ENCODE data around the gene ACADVL.
"Not testable (repeated sequence)": the region's sequence is repeated elsewhere in the genome, so short reads cannot be mapped to it uniquely, and the experiment has no call there.

ACADVL gene

DNA sequence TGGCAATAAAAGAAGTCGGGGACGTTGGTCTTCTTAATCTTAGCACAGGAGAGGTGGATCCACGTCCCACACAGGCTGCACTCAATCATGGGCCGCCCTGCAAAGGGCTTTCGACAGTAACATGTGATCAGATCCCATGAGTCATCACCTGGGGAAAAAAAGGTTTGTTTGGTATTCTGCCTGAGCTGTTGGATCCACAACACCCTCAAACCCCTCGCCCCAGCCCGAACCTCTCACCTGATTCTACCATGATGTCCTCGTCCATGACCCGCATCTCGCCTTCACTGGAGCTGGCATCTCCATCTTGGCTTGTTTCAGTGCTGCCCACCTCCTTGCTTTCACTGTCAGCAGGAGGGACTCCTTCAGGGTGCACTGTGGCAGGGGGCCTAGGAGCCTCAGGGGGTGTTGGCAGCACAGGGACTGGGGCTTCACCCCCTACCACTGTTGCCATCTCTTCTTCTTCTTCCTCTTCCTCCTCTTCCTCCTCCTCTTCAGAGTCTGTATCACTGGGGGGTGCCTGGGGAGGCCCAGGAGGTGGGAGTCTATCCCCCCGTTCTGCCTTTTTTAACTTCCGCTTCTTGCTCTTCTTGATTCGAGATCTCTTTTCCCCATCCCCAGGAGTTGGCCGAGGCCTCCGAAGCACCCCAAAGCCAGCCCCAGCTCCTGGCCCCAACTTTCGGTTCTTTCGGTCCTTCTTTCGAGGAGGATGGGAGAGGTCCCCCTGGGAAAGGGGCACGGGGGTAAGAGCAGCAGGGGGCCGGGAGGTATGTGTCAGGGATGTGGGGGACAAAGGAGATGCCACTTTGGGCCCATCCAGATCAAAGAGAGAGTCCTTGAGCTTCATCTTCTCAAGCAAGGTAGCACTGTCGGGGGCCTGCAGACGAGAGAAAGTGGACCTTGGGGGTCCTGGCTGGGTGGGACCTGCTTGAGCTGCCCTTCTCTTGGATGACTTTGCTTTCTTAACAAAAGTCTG, 16.2 kb downstream of the ACADVL start:
- DNase-seq (ENCODE audit: low read depth in 3 of 3) = no peak

GRCh38 chr17:7236808-7237207, 17.1 kb downstream of the ACADVL start:
- no peak for DNase-seq (ENCODE audit: low read depth in 3 of 3)

GRCh38 chr17:7237266-7237760, 17.6 kb downstream of the ACADVL start:
- DNase-seq (ENCODE audit: low read depth in 3 of 3) = no peak

- peak; percentile 69 to 87 (median 77) for DNase-seq (ENCODE audit: low read depth in 3 of 3)
Measured at GRCh38 chr17:7237761-7238419, 18.2 kb downstream of the ACADVL start.

DNA sequence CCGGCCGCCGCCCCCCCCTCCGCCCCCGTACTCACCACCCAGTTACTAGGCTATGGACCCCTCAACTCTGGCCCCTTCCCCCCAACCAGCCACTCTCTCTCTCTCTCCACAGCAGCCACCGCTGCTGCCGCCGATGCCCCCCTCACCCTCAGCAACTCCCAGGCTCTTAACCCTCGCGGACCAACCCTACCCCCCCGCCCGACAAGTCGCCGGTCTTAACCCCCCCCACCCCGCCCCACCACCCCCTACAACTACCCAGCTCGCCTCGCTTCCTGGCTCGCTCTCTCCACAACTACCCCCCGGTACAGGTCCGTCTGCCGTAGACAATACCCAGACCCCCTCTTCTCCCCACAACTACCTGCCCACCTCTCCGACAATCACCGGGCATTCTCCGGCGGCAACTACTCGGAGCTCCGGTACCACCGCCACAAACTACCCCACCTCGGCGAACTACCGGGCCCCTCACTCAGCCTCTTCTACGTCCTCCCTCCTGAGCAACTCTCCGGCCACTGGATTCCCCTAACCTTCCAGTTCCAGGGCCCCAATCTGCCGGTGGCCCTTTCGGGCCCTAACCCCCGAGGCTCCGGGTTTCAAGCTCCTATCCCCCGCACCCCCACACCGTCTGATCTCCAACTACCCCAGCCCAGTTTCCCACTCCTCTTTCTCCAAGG, 18.8 kb downstream of the ACADVL start:
- no peak for DNase-seq (ENCODE audit: low read depth in 3 of 3)

- peak; percentile 94 to 97 (median 96) for DNase-seq (ENCODE audit: low read depth in 3 of 3)
Measured at GRCh38 chr17:7239091-7240027, 19.6 kb downstream of the ACADVL start, which contains the start of gene PHF23. TSS of gene PHF23 (minus strand) at chr17:7239457. CDS start at chr17:7239279, 178 bp downstream.

GRCh38 chr17:7240375-7240774, 20.6 kb downstream of the ACADVL start:
- no peak for DNase-seq (ENCODE audit: low read depth in 3 of 3)

DNA sequence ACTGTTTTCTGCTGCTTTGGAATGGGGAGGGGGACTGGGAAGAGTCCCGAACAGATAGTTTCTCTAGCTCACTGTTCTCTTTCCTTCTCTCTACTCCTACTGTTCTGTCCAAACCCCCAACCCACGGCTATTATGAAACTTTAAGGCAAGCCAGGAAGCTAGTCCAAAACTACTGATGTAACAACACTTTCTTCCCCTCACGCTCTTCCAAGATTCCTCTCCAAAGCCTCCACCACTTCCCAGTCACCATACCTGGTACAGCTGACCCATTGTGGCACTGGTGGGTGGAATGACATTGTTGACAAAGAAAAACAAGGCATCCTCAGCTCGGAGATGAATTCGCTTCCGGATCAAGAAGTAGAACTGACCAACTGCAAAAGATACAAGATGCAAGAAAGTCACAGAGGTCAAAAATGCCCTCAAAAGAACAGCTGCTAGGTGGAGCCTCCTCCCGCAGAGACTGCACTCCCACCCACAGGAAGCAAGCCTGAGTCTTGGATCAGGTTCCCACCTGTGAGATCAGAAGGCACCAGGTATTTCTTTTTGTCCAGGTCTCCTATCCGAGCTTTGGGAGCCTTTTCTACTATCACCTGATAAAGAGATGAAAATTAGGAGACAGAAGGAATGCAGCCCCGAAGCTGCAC, 21.5 kb downstream of the ACADVL start:
- no peak for DNase-seq (ENCODE audit: low read depth in 3 of 3)

DNA sequence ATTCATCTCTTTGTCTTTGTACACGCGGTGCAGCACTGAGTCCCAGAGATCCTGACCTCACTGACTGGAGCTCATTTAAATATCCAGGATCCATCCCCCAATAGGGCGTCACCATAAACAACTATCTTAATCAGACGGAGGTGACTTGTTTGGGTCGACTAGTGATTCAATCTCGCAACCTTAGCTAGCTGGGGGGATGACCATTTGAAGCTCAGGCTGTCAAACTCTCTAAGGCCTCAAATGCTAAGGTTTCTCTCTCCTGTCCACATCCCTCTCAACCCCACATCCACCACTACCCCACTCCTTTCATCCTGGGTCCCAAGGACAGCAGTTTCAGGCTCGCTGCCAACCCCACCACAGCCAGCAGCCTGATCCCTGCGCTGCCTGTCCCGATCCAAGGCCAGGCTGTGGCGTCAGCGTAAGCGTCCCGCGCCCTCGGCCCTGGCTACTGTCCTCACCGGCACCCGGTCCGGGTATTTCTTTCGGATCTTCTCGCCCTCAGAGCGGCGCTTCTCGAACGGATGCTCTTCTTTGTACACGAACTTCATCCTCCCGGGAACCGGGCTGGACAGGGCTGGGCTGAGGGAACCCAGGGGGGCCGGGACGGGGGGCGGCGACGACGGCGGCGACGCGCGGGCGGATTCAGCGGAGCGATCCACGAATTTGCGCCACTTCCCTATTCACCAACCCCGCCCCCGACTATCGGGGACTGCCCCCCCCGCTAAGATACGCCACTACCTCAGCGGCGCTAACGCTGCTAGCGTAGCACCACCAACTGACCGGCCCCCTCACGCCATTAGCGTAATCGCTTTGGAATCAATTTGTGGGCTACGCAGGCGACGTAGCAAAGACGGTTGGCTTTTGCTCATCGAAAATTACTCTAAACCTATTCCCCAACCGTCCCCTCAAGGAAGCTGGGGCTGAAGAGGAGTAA, 22.3 kb downstream of the ACADVL start, which contains the start of gene GABARAP:
GABARAP (minus strand) TSS at position 667 of the 934 bp plus-strand sequence; CDS start at position 548, 119 bp downstream.
- DNase-seq (ENCODE audit: low read depth in 3 of 3) = peak; percentile 87 to 91 (median 89)

DNA sequence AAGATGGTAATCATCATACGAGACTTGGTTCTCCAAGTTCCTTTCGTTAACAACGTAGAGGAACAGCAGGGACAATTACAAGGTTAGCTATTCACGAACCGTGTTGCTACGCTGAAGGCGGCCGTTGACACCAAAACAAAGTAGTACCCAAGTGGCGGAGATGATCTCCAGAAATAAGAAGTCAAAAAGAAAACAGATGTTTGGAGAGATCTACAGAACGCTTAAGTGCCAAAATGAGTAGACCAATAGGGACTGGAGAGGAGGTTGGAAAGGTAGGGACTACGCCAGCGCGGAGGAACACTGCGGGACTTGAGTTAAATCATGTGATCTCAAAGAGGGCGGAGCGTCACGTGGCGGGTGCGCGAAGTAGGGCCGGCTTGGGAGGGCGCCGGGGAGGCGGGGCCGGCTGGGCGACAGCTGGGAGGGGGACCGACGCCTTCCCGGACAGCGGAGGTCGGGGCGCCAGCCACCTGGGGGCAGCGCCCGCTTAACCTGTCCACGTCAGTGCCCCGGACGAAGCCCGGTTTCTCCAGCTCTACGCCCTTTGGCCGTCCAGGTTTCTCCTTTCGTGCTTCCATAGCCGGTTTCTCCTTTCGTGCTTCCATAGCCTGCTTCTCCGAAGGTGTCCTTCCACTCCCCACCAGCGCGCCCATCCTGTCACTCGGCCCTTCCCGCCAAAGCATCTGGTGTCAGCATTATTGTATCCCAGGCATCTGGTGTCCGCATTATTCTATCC, 23.1 kb downstream of the ACADVL start:
- DNase-seq (ENCODE audit: low read depth in 3 of 3) = peak; percentile 81 to 91 (median 88)

DNA sequence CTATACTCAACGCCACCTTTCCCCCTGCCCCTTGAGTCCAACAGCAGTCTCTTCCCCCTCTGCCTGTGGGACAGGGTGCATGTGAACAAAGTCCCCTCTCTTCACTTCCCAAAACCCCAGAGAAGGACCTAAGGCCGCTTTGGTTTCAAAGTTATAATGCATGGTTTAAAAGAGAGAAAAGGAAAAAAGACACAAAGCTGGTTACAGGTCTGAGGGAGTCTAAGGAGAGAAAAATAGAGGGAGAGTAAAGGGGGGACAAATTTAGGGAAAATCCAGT, 23.7 kb downstream of the ACADVL start:
- DNase-seq (ENCODE audit: low read depth in 3 of 3) = no peak

DNA sequence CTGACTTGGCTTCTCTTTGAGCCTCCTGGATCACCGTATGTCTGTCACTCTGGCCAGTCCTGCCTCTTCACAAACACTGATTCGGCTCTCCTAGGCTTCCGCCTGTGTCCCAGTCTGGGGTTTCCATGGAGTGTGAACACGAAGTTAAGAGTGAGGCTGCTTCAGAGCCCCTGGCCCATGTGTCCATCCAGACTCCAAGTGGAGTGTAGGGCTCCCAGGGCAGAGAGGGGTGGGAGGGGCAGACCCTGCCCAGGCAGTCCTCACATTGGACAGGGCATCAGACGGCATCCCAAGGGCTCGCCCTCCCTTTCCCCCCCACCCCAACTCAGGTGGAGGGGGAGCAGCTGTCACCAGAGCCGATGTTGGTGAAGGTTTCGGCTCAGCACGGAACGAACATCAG, 24.1 kb downstream of the ACADVL start:
- DNase-seq (ENCODE audit: low read depth in 3 of 3) = not testable (repeated sequence)

DNA sequence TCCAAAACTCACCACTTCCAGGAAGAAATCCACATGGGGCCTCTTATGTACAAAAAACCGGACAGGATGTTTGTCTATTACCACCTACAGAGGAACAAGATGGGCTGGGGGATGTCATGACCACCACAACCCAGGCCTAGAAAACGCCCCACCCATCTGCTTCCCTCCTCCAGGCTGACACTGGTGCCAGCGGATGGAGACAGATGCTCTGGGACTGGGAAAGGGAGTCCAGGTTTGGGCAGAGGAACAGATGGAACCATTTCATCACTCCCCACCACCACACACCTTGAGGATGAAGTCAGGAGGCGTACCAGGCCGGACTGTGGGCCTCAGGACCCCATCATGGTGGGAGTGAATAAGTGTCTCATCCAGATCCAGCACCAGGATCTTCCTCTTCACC, 27.0 kb downstream of the ACADVL start:
- no peak for DNase-seq (ENCODE audit: low read depth in 3 of 3)

DNA sequence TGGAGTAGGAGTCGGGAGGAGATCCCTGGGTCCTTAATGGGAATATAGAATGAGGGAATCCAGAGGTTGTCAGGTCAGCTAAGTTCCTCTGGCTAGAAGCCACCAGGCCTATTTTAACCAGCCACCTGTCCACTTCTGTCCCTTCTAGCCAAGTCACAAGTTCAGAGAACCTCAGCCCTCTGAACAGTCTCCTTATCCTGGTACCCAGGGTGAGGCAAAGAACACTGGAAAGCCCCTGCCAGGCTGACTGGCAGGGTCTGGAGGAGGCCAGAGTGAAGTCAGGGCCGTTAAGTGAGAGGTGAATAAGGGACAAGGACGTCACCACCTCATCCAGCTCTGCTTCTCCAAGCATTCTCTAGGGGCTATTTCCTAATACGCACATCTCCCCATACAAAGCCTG, 29.1 kb downstream of the ACADVL start:
- no peak for DNase-seq (ENCODE audit: low read depth in 3 of 3)

DNA sequence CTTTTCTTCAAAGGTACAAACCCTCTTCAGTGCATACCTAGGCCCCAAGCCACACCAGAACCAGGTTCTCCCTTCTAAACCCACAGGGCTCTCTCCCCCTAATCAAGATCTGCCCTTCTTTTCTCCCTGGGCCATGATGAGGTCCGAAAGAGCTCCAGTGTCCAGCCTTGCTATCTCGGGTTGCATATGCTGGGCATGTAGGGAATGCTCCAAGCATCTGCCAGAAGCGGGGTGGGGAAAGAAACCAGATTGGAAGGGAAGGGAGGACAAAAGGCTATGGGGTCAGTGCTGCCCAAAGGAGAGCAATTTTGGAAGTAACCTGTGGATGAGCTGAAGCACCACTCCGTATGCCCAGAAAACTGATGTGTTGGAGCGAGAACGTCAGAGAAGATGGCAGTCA, 29.5 kb downstream of the ACADVL start:
- no peak for DNase-seq (ENCODE audit: low read depth in 3 of 3)

- no peak for DNase-seq (ENCODE audit: low read depth in 3 of 3)
Measured at GRCh38 chr17:7249830-7250229, 30.1 kb downstream of the ACADVL start.

- no peak for DNase-seq (ENCODE audit: low read depth in 3 of 3)
Measured at GRCh38 chr17:7250695-7251627, 31.2 kb downstream of the ACADVL start.
